Measurements from ENCODE around the gene DRC1.

The DRC1 gene

GRCh38 chr2:26492749-26493515 lies 91.2 kb downstream of the DRC1 start:
- TF ChIP-seq, protein P1, sequence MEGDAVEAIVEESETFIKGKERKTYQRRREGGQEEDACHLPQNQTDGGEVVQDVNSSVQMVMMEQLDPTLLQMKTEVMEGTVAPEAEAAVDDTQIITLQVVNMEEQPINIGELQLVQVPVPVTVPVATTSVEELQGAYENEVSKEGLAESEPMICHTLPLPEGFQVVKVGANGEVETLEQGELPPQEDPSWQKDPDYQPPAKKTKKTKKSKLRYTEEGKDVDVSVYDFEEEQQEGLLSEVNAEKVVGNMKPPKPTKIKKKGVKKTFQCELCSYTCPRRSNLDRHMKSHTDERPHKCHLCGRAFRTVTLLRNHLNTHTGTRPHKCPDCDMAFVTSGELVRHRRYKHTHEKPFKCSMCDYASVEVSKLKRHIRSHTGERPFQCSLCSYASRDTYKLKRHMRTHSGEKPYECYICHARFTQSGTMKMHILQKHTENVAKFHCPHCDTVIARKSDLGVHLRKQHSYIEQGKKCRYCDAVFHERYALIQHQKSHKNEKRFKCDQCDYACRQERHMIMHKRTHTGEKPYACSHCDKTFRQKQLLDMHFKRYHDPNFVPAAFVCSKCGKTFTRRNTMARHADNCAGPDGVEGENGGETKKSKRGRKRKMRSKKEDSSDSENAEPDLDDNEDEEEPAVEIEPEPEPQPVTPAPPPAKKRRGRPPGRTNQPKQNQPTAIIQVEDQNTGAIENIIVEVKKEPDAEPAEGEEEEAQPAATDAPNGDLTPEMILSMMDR (IDR thresholded peaks at IDR 0.05), result no peak

DNA sequence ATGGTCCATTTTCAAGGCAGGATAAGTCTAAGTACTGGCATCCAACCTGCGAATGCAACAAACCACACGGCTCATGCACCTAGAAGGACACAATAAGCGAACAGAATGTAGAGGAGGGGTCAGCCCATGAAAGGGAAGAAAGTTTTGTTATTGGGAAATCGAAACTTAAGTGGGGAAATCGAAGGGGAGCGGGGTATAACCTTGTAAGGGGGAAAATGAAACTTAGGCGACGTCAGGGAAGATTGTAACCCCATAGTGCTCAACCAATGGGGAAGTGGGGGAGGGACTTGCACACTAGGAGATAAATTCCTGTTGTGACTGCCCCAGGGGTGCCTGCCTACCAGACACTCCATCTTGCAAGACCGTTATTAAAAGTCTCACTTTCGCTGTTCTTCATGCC lies 91.8 kb downstream of the DRC1 start:
- TF ChIP-seq, protein P1 (IDR thresholded peaks at IDR 0.05), result no peak

- TF ChIP-seq, protein P1 (IDR thresholded peaks at IDR 0.05), result no peak
These were observed 92.5 kb downstream of the DRC1 start for GRCh38 chr2:26494199-26494598.

DNA sequence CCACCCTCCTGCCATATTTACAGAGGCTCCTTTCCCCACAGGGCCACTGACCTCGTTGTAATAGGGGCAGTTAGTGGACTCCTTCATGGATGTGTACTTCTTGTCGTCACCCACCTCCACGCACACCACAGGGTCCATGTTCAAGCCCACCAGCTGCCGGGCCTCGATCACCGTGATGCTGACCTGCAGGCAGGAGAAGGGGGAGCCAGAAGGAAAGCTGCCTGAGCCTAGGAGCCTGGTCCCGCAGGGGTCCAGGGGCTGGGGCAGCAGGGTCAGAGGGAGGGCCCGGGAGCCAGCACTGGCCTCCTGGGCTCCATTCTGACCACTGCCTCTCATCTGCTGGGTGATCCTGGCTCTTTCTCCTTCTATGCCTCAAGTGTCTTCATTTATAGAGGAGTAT lies 93.2 kb downstream of the DRC1 start:
- TF ChIP-seq, protein P1 (IDR thresholded peaks at IDR 0.05), result no peak

- TF ChIP-seq, protein P1 (IDR thresholded peaks at IDR 0.05), result no peak
These were observed 94.1 kb downstream of the DRC1 start for GRCh38 chr2:26495705-26496297.

DNA sequence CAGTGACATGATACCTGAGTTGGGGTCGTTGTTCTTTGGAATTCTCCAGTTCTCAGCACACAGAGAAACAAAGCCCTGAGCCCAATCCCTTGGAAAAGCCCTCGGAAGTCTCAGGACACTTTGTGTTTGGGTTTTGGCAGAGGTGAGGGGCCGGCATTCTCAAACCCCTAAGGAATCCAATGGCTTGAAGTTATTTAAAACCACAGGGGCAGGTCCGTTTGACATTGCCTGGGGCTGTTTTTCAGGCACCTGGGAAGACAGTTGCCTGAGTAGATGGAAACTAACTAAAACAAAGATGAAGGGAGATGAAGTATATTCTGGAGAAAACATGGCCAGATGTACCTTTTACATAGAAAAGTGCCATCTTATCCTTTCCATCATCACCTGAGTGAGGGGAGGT lies 98.7 kb downstream of the DRC1 start:
- TF ChIP-seq, protein P1 (IDR thresholded peaks at IDR 0.05), result no peak

GRCh38 chr2:26503231-26503880 lies 101.6 kb downstream of the DRC1 start:
- TF ChIP-seq, protein P1 (IDR thresholded peaks at IDR 0.05), result peak; percentile 93

Data from LNCAP (cell line).